Mammary microvascular endothelial cell (primary cell): Measurements from ENCODE around the gene SLC39A7. TPM values are rescaled to one million over a fixed set of nuclear protein-coding genes. Genes with fewer than 3 reads are reported as not detected.

Experiments used
- total RNA-seq: library from RNA; depleted of rRNA; stranded (reverse); fragments of >200 nt; gene quantifications from 2 replicates; pipeline ENCODE4 v1.2.3, GENCODE V29; 2015

SLC39A7 gene, protein sequence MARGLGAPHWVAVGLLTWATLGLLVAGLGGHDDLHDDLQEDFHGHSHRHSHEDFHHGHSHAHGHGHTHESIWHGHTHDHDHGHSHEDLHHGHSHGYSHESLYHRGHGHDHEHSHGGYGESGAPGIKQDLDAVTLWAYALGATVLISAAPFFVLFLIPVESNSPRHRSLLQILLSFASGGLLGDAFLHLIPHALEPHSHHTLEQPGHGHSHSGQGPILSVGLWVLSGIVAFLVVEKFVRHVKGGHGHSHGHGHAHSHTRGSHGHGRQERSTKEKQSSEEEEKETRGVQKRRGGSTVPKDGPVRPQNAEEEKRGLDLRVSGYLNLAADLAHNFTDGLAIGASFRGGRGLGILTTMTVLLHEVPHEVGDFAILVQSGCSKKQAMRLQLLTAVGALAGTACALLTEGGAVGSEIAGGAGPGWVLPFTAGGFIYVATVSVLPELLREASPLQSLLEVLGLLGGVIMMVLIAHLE
- total RNA-seq, result 75.7 and 93.8 TPM in 2 replicates

GRCh38 chr6:33200219-33201146 lies at the start of gene SLC39A7, which contains the start of gene RXRB:
Gene SLC39A7 (plus strand): TSS chr6:33200867. CDS start chr6:33201246, 379 bp downstream.
Gene RXRB (minus strand): TSS chr6:33200665. CDS start chr6:33200476, 189 bp downstream.

GRCh38 chr6:33192105-33192646 lies 8.5 kb upstream of the SLC39A7 start, which contains the start of gene COL11A2:
Gene COL11A2 (minus strand): TSS chr6:33192467. CDS start chr6:33192240, 227 bp downstream.

DNA sequence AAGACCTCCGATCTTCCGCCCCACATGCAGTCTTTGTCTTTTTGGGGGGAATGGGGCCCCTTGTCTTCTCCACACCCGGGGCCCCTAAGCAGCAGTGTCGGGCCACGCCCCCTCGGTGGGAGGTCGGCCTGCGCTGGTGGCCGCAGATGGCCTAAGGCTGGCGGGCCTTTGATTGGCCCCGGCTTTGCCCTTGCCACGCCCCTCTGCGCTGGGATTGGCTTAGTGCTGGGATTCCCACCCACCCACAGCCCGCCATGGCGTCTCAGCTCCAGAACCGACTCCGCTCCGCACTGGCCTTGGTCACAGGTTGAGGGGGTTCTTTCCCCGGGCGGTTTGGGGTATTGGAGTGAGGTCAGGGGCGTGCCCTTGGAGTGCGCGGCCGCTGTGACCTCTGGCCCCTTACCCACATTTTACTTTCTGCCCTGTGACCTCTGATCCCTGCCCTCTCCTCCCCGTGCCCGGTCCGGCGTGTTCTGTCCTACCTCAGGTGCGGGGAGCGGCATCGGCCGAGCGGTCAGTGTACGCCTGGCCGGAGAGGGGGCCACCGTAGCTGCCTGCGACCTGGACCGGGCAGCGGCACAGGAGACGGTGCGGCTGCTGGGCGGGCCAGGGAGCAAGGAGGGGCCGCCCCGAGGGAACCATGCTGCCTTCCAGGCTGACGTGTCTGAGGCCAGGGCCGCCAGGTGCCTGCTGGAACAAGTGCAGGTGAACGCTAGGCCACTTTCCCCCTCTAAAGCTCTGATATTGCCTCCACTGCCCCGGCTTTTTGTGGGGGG lies 3.9 kb downstream of the SLC39A7 start, which contains the start of gene HSD17B8:
Gene HSD17B8 (plus strand): TSS at position 241 of the 776 bp plus-strand sequence. CDS start 14 bp downstream, at position 255.

GRCh38 chr6:33208091-33208967 lies 7.7 kb downstream of the SLC39A7 start, which contains the start of gene RING1:
Gene RING1 (plus strand): TSS chr6:33208500. CDS start chr6:33208823, 323 bp downstream.

Other genes with a start within 250 kb of the SLC39A7 start
- 2.3 and 4.9 TPM in 2 replicates for gene HLA-DMA, start 247.8 kb upstream of the SLC39A7 start, total RNA-seq
- 98.5 and 99.9 TPM in 2 replicates for gene BRD2, start 232.3 kb upstream of the SLC39A7 start, total RNA-seq
- not detected in 2 replicates for gene HLA-DOA, start 191.3 kb upstream of the SLC39A7 start, total RNA-seq
- gene HLA-DPA1, start 127.2 kb upstream of the SLC39A7 start, total RNA-seq, result 9.8 and 28.3 TPM in 2 replicates
- gene HLA-DPB1, start 124.9 kb upstream of the SLC39A7 start, total RNA-seq, result 31.0 and 37.8 TPM in 2 replicates
- gene COL11A2, start 8.4 kb upstream of the SLC39A7 start, total RNA-seq, result 0.07 and 0.15 TPM in 2 replicates
- 12.9 and 17.4 TPM in 2 replicates for gene RXRB, start 202 bp upstream of the SLC39A7 start, total RNA-seq
- gene HSD17B8, start 3.8 kb downstream of the SLC39A7 start, total RNA-seq, result 6.7 and 9.8 TPM in 2 replicates
- 8.7 and 11.7 TPM in 2 replicates for gene RING1, start 7.6 kb downstream of the SLC39A7 start, total RNA-seq
- 36.8 and 43.6 TPM in 2 replicates for gene VPS52, start 71.0 kb downstream of the SLC39A7 start, total RNA-seq
- gene RPS18, start 71.2 kb downstream of the SLC39A7 start, total RNA-seq, result 4,238 and 4,354 TPM in 2 replicates
- 5.6 and 8.1 TPM in 2 replicates for gene B3GALT4, start 76.3 kb downstream of the SLC39A7 start, total RNA-seq
- gene WDR46, start 88.4 kb downstream of the SLC39A7 start, total RNA-seq, result 65.6 and 74.7 TPM in 2 replicates
- 55.3 and 67.7 TPM in 2 replicates for gene PFDN6, start 88.7 kb downstream of the SLC39A7 start, total RNA-seq
- 49.4 and 55.9 TPM in 2 replicates for gene RGL2, start 98.1 kb downstream of the SLC39A7 start, total RNA-seq
- gene TAPBP, start 113.2 kb downstream of the SLC39A7 start, total RNA-seq, result 171 and 179 TPM in 2 replicates
- 8.9 and 11.6 TPM in 2 replicates for gene ZBTB22, start 116.9 kb downstream of the SLC39A7 start, total RNA-seq
- gene DAXX, start 122.1 kb downstream of the SLC39A7 start, total RNA-seq, result 35.7 and 36.8 TPM in 2 replicates
- gene KIFC1, start 191.0 kb downstream of the SLC39A7 start, total RNA-seq, result 41.9 and 45.2 TPM in 2 replicates
- gene PHF1, start 210.1 kb downstream of the SLC39A7 start, total RNA-seq, result 17.9 and 24.2 TPM in 2 replicates
- gene CUTA, start 217.2 kb downstream of the SLC39A7 start, total RNA-seq, result 151 and 168 TPM in 2 replicates
- gene SYNGAP1, start 219.2 kb downstream of the SLC39A7 start, total RNA-seq, result 1.4 and 2.7 TPM in 2 replicates